Measurements from ENCODE around the gene MRPL9. TPM values are rescaled to one million over a fixed set of nuclear protein-coding genes. Genes with fewer than 3 reads are reported as not detected.

The MRPL9 gene
- total RNA-seq: 26.3 TPM

- ATAC-seq (peak; percentile 98), DNase-seq (ENCODE audit: low spot score) (peak; percentile 87)
Observed at GRCh38 chr1:151762941-151763921, at the start of gene MRPL9. MRPL9 (minus strand) TSS chr1:151763496; CDS start chr1:151763479, 17 bp downstream.

DNA sequence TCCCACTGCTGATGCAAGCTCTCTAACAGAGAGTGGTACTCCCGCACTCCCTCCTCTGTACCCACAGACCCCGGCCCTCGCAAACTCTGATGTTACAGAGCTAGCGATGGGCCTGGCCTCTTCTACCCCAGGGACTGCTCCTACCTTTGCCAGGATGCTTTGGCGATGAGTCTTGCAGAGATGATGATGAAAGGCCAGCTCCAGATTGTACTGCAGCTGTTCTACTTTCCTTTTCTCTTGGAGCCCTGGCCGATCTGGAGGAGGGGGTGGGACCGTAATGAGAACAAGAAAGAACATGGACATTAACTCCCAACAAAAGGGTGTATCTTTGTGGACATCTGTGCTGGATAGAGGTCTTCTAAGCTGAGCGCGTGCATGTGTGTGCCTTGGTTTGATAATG lies 47.9 kb upstream of the MRPL9 start:
- ATAC-seq: no peak
- no peak for DNase-seq (ENCODE audit: low spot score)

- ATAC-seq (no peak), DNase-seq (ENCODE audit: low spot score) (no peak)
Observed at GRCh38 chr1:151809985-151810556, 46.8 kb upstream of the MRPL9 start.

DNA sequence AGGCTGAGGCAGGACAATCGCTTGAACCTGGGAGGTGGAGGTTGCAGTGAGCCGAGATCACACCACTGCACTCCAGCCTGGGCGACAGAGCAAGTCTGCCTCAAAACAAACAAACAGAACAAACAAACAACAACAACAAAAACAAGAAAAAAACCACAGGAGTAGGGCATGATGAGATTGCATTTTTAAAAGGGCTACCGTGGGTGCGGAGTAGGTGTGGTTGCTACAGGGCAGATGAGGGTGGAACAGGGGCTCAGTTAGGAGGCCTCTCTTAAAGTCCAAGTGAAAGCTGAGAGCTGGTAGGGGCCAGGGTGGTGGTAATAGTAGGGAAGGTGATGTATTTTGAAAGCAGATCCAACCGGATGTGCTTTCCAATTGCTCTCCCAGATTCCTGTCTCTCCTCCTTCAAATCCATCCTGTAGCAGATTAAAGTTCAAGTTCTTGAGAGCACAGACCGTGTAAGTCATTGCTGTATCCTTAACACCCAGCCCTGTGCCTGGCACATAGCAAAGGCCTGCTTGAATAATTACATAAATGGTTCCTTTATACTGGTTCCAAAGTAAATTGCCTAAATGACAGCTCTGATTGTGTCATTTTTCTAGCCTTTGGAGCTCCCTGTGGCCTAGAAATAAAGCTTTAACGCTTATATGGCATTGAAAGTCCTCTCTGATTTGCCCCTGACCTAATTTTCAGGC lies 46.1 kb upstream of the MRPL9 start:
- peak; percentile 5 for ATAC-seq
- no peak for DNase-seq (ENCODE audit: low spot score)

DNA sequence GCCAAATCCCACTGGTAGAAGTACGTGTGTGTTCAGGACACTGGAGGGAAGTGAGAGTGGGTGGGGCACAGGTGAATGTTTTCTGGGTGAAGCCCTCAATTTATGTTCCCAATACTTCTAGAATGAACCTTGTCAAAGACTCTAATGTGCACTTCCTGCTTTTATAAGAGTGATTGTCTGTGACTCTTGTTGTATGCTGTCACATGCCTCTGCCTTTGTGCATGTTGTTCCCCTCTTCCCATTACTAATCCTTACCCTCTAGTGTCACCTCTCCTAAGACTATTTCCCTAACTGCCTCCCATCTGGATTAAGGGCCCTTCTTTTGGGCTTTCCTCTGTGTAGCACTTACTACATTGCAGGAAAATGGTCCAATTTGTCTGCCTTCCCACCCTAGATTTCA lies 44.5 kb upstream of the MRPL9 start:
- ATAC-seq: no peak

DNA sequence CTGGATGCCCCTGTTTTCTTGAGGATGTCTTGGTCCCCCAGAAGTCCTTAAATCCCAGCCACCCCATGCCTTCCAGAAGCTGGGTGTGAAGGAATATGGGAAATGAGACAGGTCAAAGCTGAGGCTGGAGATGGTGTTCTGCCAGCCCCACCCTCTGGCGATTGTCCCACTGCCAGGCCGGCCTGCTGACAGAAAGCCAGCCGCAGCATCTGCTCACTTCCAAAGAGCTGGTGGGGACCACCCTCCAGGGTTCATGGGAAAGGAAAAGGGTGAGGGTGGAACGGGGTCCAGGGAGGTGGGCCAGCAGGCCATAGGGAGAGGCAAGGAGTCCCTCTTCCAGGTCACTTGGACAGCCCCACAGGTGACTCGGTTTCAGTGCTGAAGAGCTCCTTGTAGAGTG lies 43.8 kb upstream of the MRPL9 start:
- DNase-seq (ENCODE audit: low spot score): no peak
- peak; percentile 5 for ATAC-seq

More for the DNA sequence above, 44.5 kb upstream of the MRPL9 start:
- no peak for DNase-seq (ENCODE audit: low spot score)

GRCh38 chr1:151806170-151806569 lies 42.9 kb upstream of the MRPL9 start:
- ATAC-seq: peak; percentile 24
- DNase-seq (ENCODE audit: low spot score): no peak

- DNase-seq (ENCODE audit: low spot score) (no peak), ATAC-seq (peak; percentile 44)
Observed at GRCh38 chr1:151805066-151805820, 41.9 kb upstream of the MRPL9 start, which contains the start of gene LINGO4. LINGO4 (minus strand) TSS chr1:151805419; CDS start chr1:151802704, 2,715 bp downstream.

GRCh38 chr1:151803915-151804314 lies 40.6 kb upstream of the MRPL9 start:
- ATAC-seq: no peak
- no peak for DNase-seq (ENCODE audit: low spot score)

GRCh38 chr1:151803164-151803563 lies 39.9 kb upstream of the MRPL9 start:
- ATAC-seq (no peak), DNase-seq (ENCODE audit: low spot score) (no peak)

DNA sequence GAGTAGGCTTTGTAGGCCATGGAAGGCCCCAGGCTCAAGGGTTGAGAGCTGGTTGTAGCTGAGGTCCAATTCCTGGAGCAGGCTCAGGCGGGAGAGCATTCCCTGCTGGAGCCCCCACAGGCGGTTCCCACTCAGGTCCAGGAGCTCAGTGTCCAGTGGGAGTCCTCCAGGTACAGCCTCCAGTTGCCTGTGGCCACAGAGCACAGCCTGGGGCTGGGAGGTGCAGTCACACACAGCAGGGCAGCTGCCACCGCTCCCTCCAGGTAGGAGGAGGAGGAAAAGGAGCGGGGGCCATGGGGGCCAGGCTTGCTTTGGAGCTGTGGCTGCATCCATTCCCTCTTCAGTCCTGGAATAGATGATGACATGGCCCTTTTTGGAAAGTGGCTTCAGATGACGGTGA lies 39.1 kb upstream of the MRPL9 start:
- ATAC-seq (no peak), DNase-seq (ENCODE audit: low spot score) (no peak)

GRCh38 chr1:151801846-151802245 lies 38.5 kb upstream of the MRPL9 start:
- DNase-seq (ENCODE audit: low spot score): no peak
- no peak for ATAC-seq

DNA sequence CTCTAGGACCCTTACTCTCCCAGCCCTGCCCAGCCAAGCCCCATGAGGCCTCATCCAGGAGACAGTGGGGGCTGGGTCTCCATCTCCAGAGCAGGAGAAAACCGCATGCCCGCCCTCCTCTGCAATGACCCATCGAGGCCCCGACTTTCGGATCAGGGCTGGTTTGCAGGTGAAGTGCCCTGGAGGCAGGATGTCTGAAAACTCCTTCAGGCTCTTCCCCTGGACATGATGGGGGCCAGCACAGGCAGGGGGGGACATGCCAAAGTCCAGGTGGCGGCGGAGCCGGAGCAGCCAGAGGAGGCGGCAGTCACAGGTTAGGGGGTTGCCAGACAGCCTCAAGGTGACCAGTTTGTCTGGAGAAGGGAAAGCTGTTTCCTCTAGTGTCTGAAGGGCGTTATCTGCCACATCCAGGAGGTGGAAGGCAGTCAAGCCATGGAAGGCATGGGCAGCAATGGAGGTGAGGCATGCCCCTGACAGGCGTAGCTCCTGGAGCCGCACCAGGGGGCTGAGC lies 38.1 kb upstream of the MRPL9 start:
- ATAC-seq (no peak), DNase-seq (ENCODE audit: low spot score) (no peak)

- no peak for DNase-seq (ENCODE audit: low spot score)
- no peak for ATAC-seq
Observed at GRCh38 chr1:151800830-151801229, 37.5 kb upstream of the MRPL9 start.

DNA sequence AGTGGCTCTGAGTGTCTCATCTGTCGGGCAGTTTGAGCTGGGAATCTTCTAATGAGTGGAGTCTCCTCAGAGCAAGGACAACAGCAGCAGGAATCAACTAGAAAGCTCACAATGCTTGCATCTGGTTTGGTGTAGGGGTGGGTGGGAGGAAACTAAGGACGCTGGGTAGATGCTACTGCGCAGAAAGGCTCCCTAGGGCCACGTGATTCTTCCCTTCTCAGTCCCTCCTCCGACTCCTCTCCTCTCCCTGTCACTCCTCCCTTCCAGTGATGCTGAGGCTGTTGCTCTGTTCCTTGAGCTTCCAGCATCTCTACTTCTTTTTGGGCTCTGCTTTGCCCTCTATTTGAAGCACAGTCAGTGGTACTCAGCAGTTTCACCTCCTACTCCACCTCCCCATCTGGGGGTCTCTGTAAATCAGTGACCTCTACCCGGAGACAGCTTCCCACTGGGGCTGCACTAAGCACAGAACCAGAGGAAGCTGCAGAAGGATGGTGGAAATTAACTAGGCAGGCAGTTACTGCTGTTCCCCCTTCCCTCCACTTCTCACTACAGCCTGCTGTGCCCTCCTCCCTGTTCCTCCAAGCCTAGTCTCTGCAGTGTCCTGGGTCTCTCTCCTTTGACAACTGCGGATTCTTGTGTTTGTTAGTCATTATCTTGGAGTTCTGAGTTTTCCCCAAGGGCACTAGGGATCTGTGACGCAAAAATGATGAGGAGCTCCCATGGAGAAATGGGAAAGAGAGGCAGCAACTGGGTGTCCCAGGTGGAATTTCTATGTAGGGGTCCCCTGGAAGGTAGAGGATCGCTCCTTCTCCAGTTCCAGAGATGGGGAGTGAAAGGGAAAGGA lies 36.1 kb upstream of the MRPL9 start:
- DNase-seq (ENCODE audit: low spot score) (no peak), ATAC-seq (no peak)

DNA sequence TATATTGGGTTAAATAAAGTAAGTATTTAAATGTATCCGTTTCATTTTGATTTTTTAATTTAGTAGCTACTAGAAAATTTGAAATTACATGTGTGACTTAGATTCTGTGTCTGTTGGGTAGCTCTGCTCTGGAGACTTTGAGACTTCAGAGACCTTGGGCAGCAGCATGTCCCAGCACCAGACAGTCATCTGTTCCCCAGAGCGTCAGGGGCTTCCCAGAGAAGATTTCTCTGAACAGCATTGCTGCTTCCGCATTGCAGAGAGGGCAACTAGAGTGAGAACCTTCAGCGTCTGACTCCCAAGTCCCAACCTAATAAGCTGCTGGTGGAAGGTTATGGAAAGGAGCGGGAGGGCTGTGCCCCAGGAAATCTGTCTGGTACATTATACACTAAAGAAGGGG lies 35.3 kb upstream of the MRPL9 start:
- no peak for ATAC-seq
- DNase-seq (ENCODE audit: low spot score): no peak

DNA sequence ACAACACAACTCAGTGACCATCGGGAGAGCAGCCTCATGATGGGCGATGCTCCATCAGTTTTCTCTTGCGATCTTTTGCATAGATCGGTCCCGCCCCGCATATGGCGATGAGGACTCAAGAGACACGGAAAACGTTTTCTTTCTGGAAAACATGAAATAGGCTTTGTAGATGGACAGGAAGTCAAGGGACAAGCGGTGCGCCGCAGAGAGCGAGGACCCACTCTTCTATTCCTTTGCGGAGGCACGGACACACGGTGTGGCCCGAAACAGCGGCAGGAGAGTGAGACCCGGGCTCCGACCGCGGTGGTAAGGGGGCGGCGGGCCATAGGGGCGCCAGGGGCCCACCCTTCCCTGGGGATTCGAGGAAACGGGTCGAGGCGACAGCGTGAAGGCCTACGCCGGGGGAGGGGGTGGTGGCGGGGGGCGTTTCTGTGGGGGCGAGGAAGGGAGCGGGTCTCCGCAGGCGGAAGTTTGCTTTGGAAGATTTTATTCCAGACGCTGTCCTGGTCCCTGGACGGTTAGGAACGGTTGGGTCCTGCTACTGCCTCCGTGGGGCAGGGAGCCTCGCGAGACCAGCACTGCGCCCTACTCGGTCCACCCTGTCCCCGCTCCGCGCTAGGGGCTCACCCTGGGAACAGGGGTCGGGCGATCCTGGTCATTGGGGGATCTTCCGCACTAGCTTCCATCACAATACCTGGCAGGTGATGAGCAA lies 27.8 kb upstream of the MRPL9 start:
- DNase-seq (ENCODE audit: low spot score) (no peak), ATAC-seq (peak; percentile 9)

DNA sequence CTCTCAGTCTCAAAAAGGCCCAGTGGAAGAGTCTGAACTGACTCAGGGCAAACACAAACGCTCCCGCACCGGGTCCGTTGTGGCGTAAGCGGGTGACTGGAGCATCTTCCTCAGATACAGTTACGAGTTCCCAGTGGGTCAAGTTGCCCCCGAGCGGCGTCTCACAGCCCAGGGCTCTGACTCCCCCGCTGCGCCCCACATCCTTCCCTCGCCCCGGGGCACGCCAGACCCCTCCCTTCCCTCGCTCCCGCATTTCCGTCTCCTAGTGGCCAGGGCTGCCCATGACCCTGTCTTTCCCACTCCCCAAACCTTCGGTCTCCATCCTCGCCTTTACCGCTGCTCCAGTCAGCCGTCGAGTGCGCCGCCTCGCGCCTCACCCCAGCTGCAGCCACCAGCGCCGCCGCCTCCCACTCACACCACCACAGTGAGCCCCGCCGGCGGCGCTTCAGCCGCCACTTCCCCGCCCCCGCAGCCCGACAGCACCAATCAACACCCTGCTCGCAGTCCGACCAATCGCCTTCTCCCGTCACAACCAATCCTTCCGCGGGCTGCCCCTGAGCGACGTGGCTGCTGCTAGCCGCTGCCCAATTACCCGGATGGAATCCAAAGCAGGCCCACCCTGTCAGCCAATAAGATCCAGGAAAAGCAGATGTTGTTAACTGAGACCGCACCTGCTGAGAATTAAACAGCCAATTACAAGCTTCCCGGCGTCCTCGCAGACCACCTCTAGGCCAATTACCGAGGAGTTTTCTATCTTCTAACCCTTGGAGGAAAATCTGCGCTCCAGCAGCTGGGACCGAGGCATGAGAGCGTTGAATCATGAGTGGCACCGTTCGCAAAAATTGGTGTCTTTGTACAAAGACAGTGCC lies 27.0 kb upstream of the MRPL9 start, which contains the start of gene TDRKH:
Gene TDRKH (minus strand): TSS at position 430 of the 869 bp plus-strand sequence. CDS start 7,478 bp downstream, outside the sequence.
- ATAC-seq (peak; percentile 97), DNase-seq (ENCODE audit: low spot score) (peak; percentile 98)

All from left lobe of liver (tissue), 2 donors.